Renal cortical epithelial cell (primary cell): ENCODE measurements around the gene CNR2. TPM values are rescaled to one million over a fixed set of nuclear protein-coding genes. Genes with fewer than 3 reads are reported as not detected.
"Not testable (repeated sequence)": the region's sequence is repeated elsewhere in the genome, so short reads cannot be mapped to it uniquely, and the experiment has no call there.

Source experiments
- DNase-seq: peaks from one replicate; pipeline ENCODE4 v3.0.0-alpha.2; 2011; ENCODE audit warnings: low read depth
- total RNA-seq: library from RNA; depleted of rRNA; stranded (reverse); fragments of >200 nt; gene quantifications from 2 replicates; pipeline ENCODE4 v1.2.3, GENCODE V29; 2014

The CNR2 gene
- total RNA-seq, 1 donor from 2014 or later = not detected

- no peak for DNase-seq
These were observed 77.1 kb downstream of the CNR2 start for GRCh38 chr1:23836037-23836436.

DNA sequence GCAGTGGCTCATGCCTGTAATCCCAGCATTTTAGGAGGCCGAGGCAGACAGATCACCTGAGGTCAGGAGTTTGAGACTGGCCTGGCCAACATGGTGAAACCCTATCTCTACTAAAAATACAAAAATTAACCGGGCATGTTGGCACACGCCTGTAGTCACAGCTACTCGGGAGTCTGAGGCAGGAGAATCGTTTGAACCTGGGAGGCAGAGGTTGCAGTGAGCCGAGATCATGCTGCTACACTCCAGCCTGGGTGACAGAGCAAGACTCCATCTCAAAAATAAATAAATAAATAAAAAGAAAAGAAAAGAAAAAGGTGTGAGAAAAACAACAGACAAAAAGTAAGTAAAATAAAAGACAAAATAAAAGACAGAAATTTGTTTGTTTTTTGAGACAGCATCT, 79.0 kb downstream of the CNR2 start:
- DNase-seq = not testable (repeated sequence)

GRCh38 chr1:23827717-23828116, 85.4 kb downstream of the CNR2 start:
- no peak for DNase-seq

DNA sequence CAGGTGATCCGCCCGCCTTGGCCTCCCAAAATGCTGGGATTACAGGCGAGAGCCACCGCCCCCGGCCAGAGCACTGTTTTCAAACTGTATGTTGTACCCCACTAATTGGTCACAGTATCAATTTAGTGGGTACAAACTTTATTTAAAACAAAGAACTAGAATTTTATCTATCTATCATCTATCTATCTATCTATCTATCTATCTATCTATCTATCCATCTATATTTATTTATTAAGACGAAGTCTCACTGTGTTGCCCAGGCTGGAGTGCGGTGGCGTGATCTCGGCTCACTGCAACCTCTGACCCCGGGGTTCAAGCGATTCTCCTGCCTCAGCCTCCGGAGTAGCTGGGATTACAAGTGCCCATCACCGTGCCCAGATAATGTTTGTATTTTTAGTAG, 86.6 kb downstream of the CNR2 start:
- not testable (repeated sequence) for DNase-seq

GRCh38 chr1:23825762-23826522, 87.2 kb downstream of the CNR2 start:
- DNase-seq = no peak

- peak; percentile 72 for DNase-seq
These were observed 87.9 kb downstream of the CNR2 start, which contains the start of gene HMGCL for GRCh38 chr1:23825076-23825761. TSS of gene HMGCL (minus strand) at chr1:23825429. CDS start at chr1:23825415, 14 bp downstream.

DNA sequence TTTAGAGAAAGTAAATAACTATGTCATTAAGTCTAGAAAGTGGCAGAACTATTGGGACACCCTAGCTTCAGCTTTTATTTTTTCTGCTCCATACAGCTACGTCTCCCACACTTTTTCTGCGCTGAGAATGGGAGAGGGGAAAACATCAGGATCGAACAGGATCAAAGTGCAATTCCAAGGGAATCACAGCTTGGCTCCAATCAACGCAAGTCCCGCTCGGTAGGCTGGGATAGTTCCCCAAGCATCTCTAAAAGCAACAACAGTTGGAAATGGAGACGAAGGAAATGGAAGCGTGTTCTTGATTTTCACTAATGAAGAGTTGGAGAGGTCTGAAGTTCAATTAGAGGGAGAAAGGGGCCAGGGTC, 88.5 kb downstream of the CNR2 start:
- peak; percentile 7 for DNase-seq

- DNase-seq = no peak
These were observed 89.4 kb downstream of the CNR2 start for GRCh38 chr1:23823767-23824166.

Other genes starting within 250 kb of the CNR2 start
- gene RPL11, start 221.6 kb downstream of the CNR2 start, total RNA-seq = 806 and 852 TPM in 2 replicates
- gene ELOA, start 169.9 kb downstream of the CNR2 start, total RNA-seq = 20.0 and 28.1 TPM in 2 replicates
- 40.5 and 40.8 TPM in 2 replicates for gene PITHD1, start 134.9 kb downstream of the CNR2 start, total RNA-seq
- 111 and 150 TPM in 2 replicates for gene LYPLA2, start 122.2 kb downstream of the CNR2 start, total RNA-seq
- gene GALE, start 112.6 kb downstream of the CNR2 start, total RNA-seq = 54.1 and 101 TPM in 2 replicates
- 60.8 and 63.7 TPM in 2 replicates for gene HMGCL, start 87.9 kb downstream of the CNR2 start, total RNA-seq
- gene FUCA1, start 45.1 kb downstream of the CNR2 start, total RNA-seq = 153 and 245 TPM in 2 replicates
- gene PNRC2, start 46.5 kb upstream of the CNR2 start, total RNA-seq = 212 and 277 TPM in 2 replicates
- gene SRSF10, start 67.0 kb upstream of the CNR2 start, total RNA-seq = 87.5 and 132 TPM in 2 replicates
- 1.5 and 9.0 TPM in 2 replicates for gene MYOM3, start 198.8 kb upstream of the CNR2 start, total RNA-seq
- gene IL22RA1, start 229.8 kb upstream of the CNR2 start, total RNA-seq = 0.05 TPM in 1 of 2 replicates, not detected in the other